ENCODE data around the gene RRAD. TPM values are rescaled to one million over a fixed set of nuclear protein-coding genes. Genes with fewer than 3 reads are reported as not detected.

Gene RRAD
- total and polyA plus RNA-seq, 2 of the 4 experiments (the other 2 are of a cell fraction), result 1.3 to 2.1 TPM

GRCh38 chr16:66906916-66907836 is 18.2 kb downstream of the RRAD start:
- DNase-seq, result no peak
- Histone ChIP-seq H2BK5ac (ENCODE audit: low read depth, low read length, poor library complexity, severe bottlenecking) (no peak overlapping the region), H3K56ac (ENCODE audit: extremely low read depth, insufficient read depth, low read length) (no peak overlapping the region), H2AK9ac (replicated peaks; ENCODE audit: low read depth, low read length, poor library complexity) (peak overlapping the region; percentile 46), H3K4me3 (ENCODE audit: insufficient read depth, low read depth, low read length) (no peak overlapping the region), H3K27ac (ENCODE audit: insufficient read depth, low read length) (no peak overlapping the region), H4K8ac (ENCODE audit: low read depth in 2 of 2, low read length in 2 of 2) (no peak overlapping the region), H3K18ac (ENCODE audit: low read depth, low read length) (no peak overlapping the region), H3K14ac (replicated peaks; ENCODE audit: low read depth, low read length) (no peak overlapping the region), H2BK20ac (ENCODE audit: low read depth, low read length) (no peak overlapping the region; the same call in 1 of the 2 replicates), H4K20me1 (ENCODE audit: insufficient read depth, low read length) (no peaks in the 10 kb centered on the region), H2BK15ac (ENCODE audit: low read depth, low read length) (peak overlapping the region; percentile 45; the same call in 1 of the 3 replicates), H3K9me3 (ENCODE audit: control insufficient read depth, insufficient read depth, low read length) (no peaks in the 10 kb centered on the region), H3K9ac (ENCODE audit: low read depth, low read length) (no peak overlapping the region), H3K4me1 (ENCODE audit: control insufficient read depth, insufficient read depth, low read length) (peaks cover 21% of the 10 kb centered on the region), H3K4me2 (ENCODE audit: low read depth, low read length) (no peak overlapping the region), H3K36me3 (ENCODE audit: control insufficient read depth, insufficient read depth, low read length) (no peaks in the 10 kb centered on the region), H2AFZ (replicated peaks; ENCODE audit: low read length, poor library complexity) (peak overlapping the region; percentile 23), H3K27me3 (ENCODE audit: control insufficient read depth, insufficient read depth, low read length) (no peaks in the 10 kb centered on the region), H2AK5ac (ENCODE audit: low read depth, low read length) (peak overlapping the region; percentile 35; the same call in 1 of the 2 replicates), H3K23ac (ENCODE audit: low read depth, low read length) (peak overlapping the region; percentile 32; the same call in 1 of the 2 replicates), H3K9me1 (ENCODE audit: insufficient read depth, low read length) (peaks cover 26% of the 10 kb centered on the region), H3K4ac (ENCODE audit: low read depth, low read length) (peak overlapping the region; percentile 7; the same call in 1 of the 2 replicates), H4K91ac (ENCODE audit: insufficient read depth, low read depth, low read length) (no peak overlapping the region), H2BK120ac (ENCODE audit: low read depth, low read length) (no peak overlapping the region; the same call in 1 of the 2 replicates), H4K5ac (ENCODE audit: low read depth, low read length) (no peak overlapping the region), H3K79me1 (ENCODE audit: low read depth in 1 of 2, low read length in 2 of 2) (peaks cover 0 to 10% of the 10 kb centered on the region in 2 experiments; a peak in 1 of 4 replicates)
- POLR2A ChIA-PET (ENCODE audit: unreplicated experiment), result no interaction called here
- ATAC-seq (ENCODE audit: low read depth), result no peak
- intact Hi-C loops (cut with micrococcal nuclease), result no loop called here
- no TSS peak for BruUV-seq (replicated peaks)
- 79% methylated on average over 4 of the region's 7 CpGs; no CpG with 5 or more reads in 1 of the 2 experiments for WGBS, 2 experiments (ENCODE audit: extremely low coverage in 2 of 2, insufficient read length in 1 of 2)
- in situ Hi-C loops (cut with MboI; ENCODE audit: low sequenced_read_pairs), result no loop called here
- dilution Hi-C loops (cut with HindIII; ENCODE audit: low sequenced_read_pairs, unreplicated experiment), result no loop called here
- TF ChIP-seq RFX5 (IDR thresholded peaks at IDR 0.05; ENCODE audit: low read depth, low read length), result no peak
- CTCF ChIA-PET, result no interaction called here

Data from IMR-90 (cell line).